Stimulated activated CD4-positive, alpha-beta T cell treated with anti-CD3 and anti-CD28 coated beads, Interleukin-4, amount 100 ng/mL, for 24 hours (primary cell): ENCODE results near the gene FUBP3.

Experiments used
- DNase-seq: peaks from one replicate; pipeline ENCODE4 v3.0.0-alpha.2; 2020

FUBP3 gene

GRCh38 chr9:130608554-130609134 lies 29.3 kb downstream of the FUBP3 start:
- no peak for DNase-seq

DNA sequence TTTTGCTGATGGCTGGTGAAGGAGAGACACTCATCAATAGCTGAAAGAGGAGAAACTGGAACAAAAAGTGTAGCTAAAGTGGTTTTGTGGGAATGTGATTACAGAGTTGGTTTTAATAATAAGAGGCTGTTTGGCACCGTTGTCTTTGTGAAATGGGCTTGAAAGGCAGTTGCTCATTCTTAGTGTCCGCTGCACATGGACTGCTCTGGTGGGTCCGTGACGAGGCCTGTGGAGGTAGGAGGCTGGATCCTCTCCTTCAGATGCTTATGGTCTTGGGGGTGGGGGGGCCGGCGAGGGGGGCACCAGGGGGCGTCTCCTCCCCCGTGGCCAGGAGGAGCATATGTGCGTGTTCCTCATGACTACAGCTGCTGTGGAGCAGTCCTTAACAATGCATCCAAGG lies 29.8 kb downstream of the FUBP3 start:
- DNase-seq, result no peak

DNA sequence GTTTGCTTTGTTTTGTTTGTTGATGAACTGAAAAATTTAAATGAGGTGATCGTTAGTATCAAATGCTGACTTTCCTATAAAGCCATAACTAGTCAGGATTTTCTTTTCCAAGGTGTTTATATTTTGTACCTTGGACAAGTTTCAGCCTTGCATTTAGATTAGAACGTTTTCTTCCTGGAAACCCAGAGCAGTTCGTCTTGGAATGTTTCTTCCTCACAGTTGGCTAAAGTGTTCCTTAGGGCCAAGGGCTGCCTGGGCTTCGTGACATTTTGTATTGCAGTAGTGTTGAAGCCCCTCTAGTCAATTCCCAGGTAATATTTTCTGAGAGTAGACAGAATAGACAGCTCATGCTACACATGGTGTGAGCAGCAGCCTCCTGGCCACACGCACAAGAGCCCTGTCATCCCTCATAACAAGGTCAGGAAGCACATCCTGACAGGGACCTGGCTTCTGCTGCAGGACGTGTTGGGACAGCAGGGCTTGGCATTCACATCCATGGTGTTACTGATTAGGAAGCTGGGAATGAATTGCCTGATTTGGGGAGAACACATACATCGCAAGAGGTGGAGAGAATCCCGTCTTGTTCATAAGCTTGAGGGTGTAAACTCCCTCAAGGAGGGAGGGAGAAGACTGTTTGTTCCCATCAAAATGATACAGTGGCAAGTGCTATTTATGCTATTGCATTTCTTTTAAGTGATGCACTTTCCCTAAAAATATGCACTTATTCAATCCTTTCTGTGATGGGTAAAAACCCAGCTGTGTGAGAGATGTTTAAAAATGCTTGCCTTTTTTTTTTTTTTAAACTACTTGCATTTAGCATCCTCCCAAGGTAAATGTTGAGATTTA lies 31.7 kb downstream of the FUBP3 start:
- no peak for DNase-seq

DNA sequence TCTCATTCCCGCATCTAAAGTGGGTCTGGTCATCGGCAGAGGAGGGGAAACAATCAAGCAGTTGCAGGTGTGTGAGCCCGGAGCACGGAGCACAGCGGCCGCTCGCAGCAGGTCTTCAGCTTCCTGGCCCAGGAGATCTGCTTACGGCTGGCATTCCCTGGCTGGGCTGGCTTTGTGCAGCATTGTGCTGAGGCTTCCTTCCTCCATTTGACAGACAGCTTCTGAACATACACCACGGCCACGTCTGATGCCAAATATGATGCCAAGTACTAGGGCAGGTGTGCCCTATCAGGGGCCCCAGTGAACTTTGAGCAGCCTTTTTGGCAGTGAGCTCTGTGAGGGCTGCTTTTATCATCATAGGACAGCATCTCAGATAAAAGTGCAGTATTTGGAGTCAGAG lies 37.1 kb downstream of the FUBP3 start:
- no peak for DNase-seq

DNA sequence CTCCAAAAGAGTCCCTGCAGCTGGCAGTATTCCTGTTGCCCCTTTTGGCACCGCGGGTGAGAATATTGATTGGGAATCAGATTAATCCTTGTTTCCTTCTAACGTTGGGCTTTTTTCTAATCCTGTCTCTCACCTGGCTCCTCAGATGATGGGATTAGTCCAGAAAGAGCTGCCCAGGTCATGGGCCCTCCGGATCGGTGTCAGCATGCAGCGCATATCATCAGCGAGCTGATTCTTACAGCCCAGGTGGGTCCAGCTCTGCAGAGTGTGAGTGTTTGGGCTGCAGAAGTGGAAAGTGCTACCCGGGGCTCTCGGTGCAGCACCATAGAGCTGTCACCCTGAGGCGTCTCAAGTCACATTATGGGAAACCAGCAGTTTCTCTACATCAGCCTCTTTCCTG lies 44.1 kb downstream of the FUBP3 start:
- DNase-seq, result no peak

DNA sequence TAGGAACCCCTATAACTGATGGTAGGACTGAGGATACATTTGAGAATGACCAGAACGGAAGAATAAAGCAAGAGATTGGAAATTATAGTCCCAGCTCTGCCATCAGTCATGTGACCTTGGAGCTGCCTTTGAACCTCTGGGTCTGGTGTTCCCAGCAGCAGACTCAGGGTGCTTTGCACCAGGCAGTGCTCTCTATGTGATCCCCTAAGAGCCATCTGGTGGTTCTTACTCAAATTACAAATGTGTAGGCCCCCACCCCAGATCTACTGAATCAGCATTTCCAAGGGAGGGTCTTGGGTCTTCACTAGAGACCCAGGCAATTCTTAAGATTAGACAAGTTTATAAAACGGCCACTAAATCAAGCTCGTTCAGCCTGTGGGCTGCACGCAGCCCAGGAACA lies 44.8 kb downstream of the FUBP3 start:
- no peak for DNase-seq

GRCh38 chr9:130626249-130626996 lies 47.0 kb downstream of the FUBP3 start:
- no peak for DNase-seq

DNA sequence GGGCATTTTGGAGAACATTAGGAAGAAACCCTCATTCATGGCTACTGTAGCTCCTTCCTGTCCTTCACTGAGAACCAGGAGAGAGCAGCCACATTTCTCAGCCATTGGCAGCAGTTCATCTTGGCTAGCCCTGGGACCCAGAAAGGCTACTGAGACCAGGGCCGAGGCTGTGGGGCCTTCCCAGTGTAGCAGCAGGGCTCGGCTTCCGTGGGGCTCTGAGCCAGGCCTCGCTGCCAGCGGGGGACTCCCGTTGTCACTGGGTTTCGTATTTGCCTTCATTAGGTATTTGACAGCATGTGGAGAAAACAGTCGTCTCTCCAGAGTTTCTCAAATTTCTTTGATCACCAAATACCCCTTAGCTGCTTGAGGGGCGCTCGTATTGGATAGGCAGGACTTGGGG lies 47.7 kb downstream of the FUBP3 start:
- no peak for DNase-seq

- no peak for DNase-seq
Measured at GRCh38 chr9:130627896-130628792, 48.8 kb downstream of the FUBP3 start.

DNA sequence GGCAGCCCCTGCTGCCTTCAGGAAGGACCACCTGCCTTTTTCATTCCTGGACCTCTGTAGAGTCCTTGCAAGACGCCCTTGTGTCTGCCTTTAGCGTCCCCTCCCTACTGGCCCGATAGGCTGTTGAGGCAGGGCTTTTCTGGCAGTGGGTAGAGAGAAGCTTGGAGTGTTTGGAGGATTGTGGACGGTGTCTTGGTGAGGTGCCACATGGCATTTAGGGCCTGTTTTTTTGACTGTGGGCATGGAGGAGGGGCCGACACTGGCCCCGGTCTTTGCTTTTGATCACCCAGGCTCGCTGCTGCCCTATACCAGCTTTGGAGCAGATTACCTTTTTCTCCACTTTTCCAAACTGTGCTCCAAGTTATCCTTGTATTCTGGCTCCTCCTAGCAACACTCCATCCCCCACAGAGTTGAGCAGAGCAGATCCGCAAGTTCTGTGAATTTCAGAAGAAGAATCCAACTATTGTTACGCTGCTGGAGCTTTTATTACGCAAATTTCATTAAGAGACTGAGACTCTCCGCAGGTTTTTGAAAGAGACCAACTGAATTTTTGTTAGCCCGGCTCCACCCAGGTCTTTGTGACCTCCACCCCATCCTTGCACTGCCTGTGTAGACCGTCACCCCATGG lies 50.2 kb downstream of the FUBP3 start:
- no peak for DNase-seq

DNA sequence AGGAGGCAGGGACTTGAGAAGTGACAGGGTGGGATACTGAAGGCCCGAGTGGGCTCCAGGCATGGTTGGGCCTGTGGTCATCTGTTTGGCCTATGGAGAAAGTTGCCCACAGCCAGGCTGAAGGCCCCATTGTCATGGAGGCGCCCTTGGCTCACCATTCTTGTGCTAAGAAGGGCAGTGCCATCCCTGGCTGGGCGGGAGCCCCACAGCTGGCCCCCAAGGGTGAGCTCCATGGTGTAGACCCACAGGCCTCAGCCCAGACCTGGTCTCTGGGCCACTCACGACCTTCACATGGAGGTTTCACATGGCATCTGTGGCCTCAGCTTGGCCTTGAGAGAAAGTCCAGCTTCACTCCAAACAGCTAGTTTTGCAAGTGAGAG lies 50.7 kb downstream of the FUBP3 start:
- no peak for DNase-seq

DNA sequence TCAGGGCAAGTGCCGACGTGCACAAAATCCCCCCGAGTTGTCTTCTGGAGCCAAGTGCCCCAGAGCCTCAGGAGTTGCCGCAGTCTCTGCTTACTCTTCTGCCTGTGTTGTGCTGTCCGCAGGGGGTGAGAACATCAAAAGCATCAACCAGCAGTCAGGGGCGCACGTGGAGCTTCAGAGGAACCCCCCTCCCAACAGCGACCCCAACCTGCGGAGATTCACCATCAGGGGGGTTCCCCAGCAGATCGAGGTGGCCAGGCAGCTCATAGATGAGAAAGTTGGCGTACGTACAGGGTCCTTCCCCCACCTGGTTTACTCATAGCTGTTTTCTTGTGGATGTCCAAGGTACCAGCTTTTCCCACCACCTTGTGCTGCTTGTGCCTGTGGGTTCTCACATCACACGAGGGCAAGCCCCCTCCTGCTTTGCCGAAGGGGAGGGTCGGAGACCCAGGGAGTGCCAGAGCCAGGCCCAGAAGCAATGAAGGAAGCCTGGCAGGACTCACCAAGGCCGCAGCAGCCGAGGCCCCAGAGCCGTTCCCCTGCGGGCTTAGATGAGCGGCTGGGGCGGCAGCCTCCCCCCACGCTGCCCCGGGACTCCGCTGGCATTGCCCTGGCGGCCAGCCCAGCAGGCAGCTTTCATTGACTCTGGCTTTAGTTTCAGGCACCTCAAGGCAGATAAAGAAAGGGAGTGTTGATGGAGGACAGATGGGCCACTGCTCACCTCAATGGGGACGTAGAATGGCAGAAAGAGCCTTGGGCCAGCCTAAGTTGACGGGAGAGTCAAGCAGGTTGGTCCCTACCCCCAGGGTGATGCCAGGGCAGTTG lies 51.3 kb downstream of the FUBP3 start:
- no peak for DNase-seq

- no peak for DNase-seq
Measured at GRCh38 chr9:130631331-130632080, 52.1 kb downstream of the FUBP3 start.

DNA sequence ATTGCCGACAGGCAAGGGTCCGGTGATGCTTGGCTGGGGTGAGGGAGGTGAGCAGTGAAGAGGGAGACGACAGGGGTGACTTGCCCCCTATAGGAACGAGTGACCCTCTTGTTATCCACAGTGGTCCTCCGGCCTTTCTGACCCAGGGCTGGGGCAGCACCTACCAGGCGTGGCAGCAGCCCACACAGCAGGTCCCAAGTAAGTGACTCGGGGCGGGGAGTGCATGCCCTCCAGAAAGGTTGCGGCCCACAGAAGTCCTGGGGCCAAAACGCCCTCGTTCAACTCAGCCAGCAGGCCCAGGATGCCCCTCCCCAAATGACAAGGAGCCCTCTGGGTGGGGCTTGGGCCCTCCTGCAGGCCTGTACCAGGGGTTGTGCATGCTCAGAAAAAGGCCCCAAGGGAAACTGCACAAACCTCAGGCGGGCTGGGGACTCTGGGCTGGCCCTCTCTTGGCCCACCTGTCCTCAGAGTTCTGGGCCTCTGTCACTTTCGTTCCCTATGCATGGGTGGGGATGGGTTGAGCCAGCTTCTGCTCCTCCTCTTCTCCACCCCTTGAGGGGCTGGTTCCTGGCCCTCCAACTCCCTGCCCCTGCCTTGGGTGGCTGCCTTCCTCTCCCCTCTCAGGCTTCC lies 52.8 kb downstream of the FUBP3 start:
- no peak for DNase-seq

- DNase-seq, result no peak
Measured at GRCh38 chr9:130632841-130633240, 53.5 kb downstream of the FUBP3 start.

GRCh38 chr9:130633336-130634190 lies 54.2 kb downstream of the FUBP3 start:
- DNase-seq, result no peak

DNA sequence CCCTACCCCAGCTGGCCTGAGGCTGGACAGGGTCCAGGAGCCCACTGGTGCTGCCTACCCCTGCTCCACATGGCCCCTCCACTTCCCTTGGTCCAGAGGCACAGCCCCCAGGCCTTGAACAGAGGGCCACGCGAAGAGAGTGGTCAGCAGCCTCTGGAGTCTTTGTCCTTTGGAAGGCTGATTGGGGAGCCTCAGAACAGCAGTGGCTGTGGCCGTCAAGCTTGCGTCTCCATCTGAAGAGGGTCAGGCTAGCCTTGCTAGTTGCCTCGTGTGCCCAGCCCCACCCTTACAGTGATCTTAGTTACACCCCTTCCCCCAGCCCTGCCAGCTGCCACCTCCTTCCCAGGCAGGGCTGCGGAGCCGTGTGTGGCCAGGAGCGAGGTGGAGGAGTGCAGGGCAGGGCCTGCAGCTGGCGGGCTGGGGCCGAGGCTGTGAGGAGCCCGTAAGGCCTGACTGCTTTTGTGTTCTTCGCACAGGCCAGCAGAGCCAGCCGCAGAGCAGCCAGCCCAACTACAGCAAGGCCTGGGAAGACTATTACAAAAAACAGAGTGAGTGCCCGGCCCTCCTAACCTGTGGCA lies 54.9 kb downstream of the FUBP3 start:
- no peak for DNase-seq

- DNase-seq, result no peak
Measured at GRCh38 chr9:130634801-130635200, 55.4 kb downstream of the FUBP3 start.

- DNase-seq, result no peak
Measured at GRCh38 chr9:130635306-130635705, 55.9 kb downstream of the FUBP3 start.
